ENCODE data around the gene UGT1A9.
"Not testable (repeated sequence)": the region's sequence is repeated elsewhere in the genome, so short reads cannot be mapped to it uniquely, and the experiment has no call there.

The UGT1A9 gene

GRCh38 chr2:233706720-233707119, 35.0 kb downstream of the UGT1A9 start:
- peak overlapping the region in 2 of 21 experiments; percentile 46 to 62 for H3K27ac ChIP-seq
- no peak overlapping the region for H3K4me3 ChIP-seq

DNA sequence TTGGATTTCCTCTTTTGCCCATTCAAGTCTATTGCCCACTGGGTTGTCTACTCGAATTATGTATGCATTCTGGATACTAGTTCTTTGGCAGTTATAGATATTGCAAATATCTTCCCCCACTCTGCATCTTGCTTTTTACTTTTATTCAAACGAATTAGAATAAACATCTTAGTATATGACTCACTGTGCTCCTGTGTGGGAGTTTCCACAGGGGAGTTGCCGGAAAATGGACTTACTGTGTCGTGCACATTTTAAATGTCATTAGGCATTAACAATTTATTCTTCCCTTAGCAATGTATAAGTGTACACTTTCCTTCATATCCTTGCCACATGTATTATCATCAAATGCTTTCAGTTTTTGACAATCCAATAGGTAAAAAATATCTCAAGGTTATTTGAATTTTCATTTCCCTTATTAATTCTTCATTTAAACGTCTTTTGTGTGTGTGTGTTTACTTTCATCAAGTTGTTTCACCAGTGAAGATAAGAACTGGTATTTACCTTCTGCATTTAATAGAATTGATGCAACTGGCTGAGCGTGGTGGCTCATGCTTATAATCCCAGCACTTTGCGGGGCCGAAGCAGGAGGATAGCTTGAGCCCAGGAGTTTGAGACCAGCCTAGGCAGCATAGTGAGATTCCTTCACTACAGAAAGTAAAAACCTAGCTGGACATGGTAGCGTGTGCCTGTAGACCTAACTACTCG, 36.4 kb downstream of the UGT1A9 start:
- peak overlapping the region in 3 of 21 experiments; percentile 14 to 54 (median 47) for H3K27ac ChIP-seq

GRCh38 chr2:233708942-233709341, 37.2 kb downstream of the UGT1A9 start:
- Histone ChIP-seq H3K4me3 (no peak overlapping the region), H3K27ac (peak overlapping the region in 3 of 21 experiments; percentile 14 to 47 (median 29))

More for the DNA sequence above, 36.4 kb downstream of the UGT1A9 start:
- no peak overlapping the region for H3K4me3 ChIP-seq

DNA sequence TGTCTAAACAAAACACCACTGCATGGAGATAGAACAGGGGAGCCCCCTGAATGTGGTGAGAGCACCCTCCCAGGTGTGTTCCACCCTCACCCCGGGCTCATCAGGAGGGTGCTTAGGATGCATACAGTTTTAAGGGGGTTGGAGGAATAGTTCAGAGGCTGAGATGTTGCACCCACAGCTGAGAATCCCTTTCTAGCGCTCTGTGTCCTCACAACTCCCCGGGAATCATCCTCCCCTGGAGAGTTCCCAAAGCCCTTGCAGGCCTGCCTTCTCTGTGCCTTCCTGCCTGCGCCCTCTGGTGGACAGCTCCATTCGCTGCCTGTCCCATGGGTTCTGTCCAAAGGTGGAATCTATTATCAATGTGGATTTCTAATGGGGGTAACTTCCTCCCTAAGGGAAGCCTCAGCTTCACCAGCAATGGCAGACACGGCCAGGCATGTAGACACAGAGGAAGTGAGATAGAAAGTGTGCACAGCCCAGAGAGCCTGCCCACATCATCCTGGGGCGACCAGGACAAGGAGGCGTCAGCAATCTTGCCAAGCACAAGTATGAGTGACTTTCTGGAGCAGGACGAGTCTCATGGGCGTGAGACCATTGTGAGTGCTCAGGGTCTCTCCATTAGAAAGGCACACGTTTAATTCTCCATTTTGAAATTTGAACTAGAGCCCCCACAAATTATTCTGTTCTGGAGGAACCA, 39.8 kb downstream of the UGT1A9 start:
- no peak overlapping the region for H3K4me3 ChIP-seq
- no peak overlapping the region for H3K27ac ChIP-seq

DNA sequence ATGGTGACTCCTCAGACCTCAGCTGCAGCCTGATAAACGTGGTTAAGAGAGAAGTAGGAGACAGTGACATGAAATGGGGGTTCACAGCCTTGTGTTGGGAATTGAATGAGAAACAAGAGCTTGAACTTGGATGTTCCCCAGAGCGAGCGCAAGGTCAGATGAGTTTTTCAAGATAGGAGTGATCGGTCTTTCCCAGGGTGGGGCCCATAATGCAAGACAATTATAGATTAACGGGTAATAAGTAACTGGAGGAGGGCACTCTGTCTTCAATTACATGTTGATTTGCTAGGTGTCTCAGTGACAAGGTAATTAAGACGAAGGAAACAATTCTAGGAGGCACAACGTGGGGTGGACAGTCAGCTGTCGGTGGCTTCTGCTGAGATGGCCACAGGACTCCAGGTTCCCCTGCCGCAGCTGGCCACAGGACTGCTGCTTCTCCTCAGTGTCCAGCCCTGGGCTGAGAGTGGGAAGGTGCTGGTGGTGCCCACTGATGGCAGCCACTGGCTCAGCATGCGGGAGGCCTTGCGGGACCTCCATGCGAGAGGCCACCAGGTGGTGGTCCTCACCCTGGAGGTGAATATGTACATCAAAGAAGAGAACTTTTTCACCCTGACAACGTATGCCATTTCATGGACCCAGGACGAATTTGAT, 41.0 kb downstream of the UGT1A9 start, which contains the start of gene UGT1A5:
TSS of gene UGT1A5 (plus strand) at position 297 of the 651 bp plus-strand sequence. CDS start at position 382, 85 bp downstream.
- Histone ChIP-seq H3K27ac (no peak within 1 kb of the TSS), H3K4me3 (no peak within 1 kb of the TSS)

DNA sequence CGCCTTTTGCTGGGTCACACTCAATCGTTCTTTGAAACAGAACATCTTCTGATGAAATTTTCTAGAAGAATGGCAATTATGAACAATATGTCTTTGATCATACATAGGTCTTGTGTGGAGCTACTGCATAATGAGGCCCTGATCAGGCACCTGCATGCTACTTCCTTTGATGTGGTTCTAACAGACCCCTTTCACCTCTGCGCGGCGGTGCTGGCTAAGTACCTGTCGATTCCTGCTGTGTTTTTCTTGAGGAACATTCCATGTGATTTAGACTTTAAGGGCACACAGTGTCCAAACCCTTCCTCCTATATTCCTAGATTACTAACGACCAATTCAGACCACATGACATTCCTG, 41.5 kb downstream of the UGT1A9 start:
- Histone ChIP-seq H3K27ac (no peak overlapping the region), H3K4me3 (no peak overlapping the region)

DNA sequence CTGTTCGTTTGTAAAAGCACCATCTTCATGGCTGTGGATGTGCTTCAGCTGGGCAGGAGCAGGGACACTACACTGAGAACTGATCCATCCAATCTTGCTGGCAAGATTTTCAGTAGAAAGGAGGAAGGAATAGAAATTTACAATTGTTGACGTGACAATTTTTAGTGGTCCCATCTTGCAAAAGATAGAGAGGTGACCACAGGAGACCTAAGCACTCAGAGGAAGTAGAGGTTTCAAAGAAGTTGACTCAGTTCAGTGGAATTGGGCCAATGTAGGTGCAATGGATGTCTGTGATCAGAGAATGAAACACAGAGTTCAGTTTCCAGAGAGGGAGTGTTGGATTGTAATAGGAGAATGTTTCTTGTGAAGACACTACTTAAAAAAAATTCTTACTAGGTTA, 42.4 kb downstream of the UGT1A9 start:
- Histone ChIP-seq H3K4me3 (no peak overlapping the region), H3K27ac (no peak overlapping the region)

GRCh38 chr2:233718552-233718951, 46.9 kb downstream of the UGT1A9 start, which contains the start of gene UGT1A4:
TSS of gene UGT1A4 (plus strand) at chr2:233718736. CDS start at chr2:233718821, 85 bp downstream.
- no peak within 1 kb of the TSS for H3K4me3 ChIP-seq

GRCh38 chr2:233728723-233729301, 57.1 kb downstream of the UGT1A9 start, which contains the start of gene UGT1A3:
TSS of gene UGT1A3 (plus strand) at chr2:233729042. CDS start at chr2:233729127, 85 bp downstream.
- H3K4me3 ChIP-seq: no peak within 1 kb of the TSS
- no peak within 1 kb of the TSS for H3K27ac ChIP-seq

More at GRCh38 chr2:233718552-233718951, 46.9 kb downstream of the UGT1A9 start, which contains the start of gene UGT1A4:
- no peak within 1 kb of the TSS for H3K27ac ChIP-seq

DNA sequence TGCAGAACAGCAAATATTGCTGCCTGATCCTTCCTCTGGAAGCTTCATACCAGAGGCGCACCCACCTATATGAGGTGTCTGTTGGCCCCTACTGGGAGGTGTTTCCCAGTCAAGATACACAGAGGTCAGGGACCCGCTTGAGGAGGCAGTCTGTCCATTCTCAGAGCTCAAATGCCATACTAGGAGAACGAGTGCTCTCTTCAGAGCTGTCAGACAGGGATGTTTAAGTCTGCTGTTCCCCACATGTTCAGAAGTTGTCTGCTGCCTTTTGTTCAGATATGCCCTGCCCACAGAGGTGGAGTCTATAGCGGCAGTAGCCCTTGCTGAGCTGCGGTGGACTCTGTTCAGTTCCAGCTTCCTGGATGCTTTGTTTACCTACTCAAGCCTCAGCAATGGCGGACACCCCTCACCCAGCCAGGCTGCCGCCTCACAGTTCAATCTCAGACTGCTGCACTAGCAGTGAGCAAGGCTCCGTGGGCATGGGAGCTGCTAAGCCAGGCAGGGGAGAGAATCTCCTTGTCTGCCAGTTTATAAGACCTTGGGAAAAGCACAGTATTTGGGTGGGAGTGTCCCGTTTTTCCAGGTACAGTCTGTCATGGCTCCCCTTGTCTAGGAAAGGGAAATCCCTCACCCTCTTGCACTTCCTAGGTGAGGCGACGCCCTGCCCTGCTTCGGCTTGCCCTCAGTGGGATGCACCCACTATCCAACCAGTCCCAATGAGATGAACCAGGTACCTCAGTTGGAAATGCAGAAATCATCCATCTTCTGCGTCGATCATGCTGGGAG, 65.4 kb downstream of the UGT1A9 start:
- not testable (repeated sequence) for H3K27ac ChIP-seq, H3K4me3 ChIP-seq

DNA sequence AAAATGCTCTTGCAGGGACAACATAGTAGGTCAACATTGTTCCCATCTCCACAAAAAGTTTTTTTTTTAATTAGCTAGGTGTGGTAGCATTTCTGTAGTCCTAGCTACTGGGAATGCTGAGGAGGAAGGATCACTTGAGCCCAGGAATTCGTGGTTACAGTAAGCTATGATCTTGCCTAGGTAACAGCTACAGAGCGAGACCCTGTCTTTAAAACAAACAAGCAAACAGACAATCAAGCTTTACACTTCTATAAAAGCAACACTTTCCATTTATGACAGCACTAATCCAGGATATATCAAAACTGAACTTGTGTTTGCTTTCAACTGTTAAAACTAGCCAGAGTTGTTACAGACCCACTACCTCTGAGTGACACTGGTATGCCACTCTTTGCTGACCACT, 69.2 kb downstream of the UGT1A9 start:
- no peak overlapping the region for H3K4me3 ChIP-seq
- H3K27ac ChIP-seq: no peak overlapping the region

DNA sequence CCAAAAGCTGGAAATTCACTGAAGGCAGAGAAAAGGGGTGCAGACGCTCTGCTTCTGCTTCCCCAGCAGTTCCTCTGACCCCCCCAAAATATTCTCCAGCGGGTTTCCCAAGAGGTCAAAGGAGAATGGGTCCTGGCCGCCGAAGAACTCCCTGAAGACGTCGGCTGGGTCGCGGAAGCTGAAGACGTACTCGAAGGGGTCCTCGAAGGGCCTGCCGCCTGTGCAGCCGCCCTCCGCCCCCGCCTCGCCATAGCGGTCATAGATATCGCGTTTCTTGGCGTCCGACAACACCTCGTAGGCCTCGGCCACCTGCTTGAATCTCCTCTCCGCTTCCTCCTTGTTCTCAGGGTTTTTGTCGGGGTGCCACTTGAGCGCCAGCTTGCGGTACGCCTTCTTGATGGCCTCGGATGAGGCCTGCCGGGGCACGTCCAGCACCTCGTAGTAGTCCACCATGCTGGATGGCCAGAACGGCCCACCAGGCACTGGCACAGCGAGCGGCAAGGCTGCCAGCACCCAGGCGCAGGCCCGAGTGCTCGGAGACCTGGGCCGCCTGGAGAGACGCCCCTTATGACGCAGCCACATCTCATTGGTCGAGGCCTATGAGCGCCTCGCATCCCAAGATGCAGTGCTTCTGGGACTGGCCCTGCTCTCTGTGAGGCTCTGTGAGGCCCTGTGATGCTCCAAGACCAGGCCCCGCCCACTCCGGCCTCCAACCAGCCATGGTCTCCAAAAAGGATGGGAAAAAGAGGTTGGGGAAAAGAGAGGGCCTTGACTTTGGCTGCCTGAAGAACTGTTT, 72.0 kb downstream of the UGT1A9 start:
- H3K27ac ChIP-seq: no peak overlapping the region
- no peak overlapping the region for H3K4me3 ChIP-seq

DNA sequence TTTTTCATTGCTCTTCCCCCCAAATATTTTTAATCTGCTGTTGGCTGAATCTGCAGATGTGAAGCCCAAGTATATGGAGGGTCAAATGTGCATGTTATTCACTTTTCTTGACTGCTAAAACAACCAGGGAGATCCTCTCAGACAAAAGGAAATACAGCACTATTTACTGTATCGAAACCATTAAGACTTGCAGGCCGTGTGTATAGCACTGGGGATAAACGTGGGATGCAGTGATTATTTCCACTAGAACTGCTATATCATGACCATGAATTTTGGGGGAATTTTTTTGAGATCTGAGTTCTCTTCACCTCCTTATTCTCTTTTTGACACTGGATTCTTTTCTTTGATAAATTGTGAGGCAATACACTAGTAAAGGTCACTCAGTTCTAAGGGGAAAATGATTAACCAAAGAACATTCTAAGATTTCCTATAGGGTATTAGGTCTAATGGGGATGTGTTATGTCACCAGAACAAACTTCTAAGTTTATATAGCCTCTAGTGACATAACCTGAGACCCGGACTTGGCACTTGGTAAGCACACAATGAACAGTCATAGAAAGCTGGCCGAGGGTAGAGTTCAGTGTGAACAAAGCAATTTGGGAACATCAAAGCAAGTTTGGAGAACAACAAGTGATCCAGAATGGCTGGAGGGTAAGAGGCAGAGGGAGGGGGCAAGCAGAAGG, 73.5 kb downstream of the UGT1A9 start:
- H3K4me3 ChIP-seq: no peak overlapping the region
- H3K27ac ChIP-seq: no peak overlapping the region

GRCh38 chr2:233745838-233746237, 74.1 kb downstream of the UGT1A9 start:
- not testable (repeated sequence) for H3K27ac ChIP-seq, H3K4me3 ChIP-seq

- H3K27ac ChIP-seq: no peak overlapping the region
- H3K4me3 ChIP-seq: no peak overlapping the region
Measured at GRCh38 chr2:233746475-233747282, 75.0 kb downstream of the UGT1A9 start.

DNA sequence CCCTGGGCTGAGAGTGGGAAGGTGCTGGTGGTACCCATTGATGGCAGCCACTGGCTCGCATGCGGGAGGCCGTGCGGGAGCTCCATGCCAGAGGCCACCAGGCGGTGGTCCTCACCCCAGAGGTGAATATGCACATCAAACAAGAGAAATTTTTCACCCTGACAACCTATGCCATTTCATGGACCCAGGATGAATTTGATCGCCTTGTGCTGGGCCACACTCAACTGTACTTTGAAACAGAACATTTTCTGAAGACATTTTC, 75.5 kb downstream of the UGT1A9 start:
- Histone ChIP-seq H3K27ac (no peak overlapping the region), H3K4me3 (no peak overlapping the region)

DNA sequence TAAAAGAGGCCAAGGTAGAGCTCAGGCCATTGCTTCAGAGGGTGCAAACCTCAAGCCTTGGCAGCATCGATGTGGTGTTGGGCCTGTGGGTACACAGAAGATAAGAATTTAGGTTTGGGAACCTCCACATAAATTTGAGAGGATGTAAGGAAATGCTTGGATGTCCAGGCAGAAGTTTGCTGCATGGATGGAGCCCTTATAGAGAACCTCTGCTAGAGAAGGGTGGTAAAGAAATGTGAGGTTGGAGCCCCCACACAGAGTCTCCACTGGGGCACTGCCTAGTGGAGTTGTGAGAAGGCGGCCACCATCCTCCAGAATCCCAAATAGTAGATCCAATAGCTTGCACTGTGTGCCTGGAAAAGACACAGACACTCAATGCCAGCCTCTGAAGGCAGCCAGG, 79.0 kb downstream of the UGT1A9 start:
- H3K27ac ChIP-seq, H3K4me3 ChIP-seq: not testable (repeated sequence)
